AG09309 (cell line): ENCODE data around the gene BTBD2.

ENCODE experiments used
- DNase-seq: peaks from one replicate; pipeline ENCODE4 v3.0.0-alpha.2; 2010; ENCODE audit warnings: low read depth
- H3K4me3 ChIP-seq: 2 replicates; pipeline ENCODE4 v1.5.1; 2011; ENCODE audit warnings: mild to moderate bottlenecking, low read depth, low read length, moderate library complexity; ENCODE audit not compliant: control insufficient read depth
- CTCF ChIP-seq: IDR thresholded peaks from 2 replicates; pipeline ENCODE4 v1.5.1; 2011; ENCODE audit warnings: mild to moderate bottlenecking, low read depth, low read length, inconsistent platforms; ENCODE audit not compliant: insufficient read depth, control insufficient read depth; ENCODE audit errors: missing control alignments

BTBD2 gene

GRCh38 chr19:1957562-1958248 is 57.8 kb downstream of the BTBD2 start:
- no peak for TF ChIP-seq CTCF
- no peak for DNase-seq
- H3K4me3 ChIP-seq: no peak overlapping the region

GRCh38 chr19:1956868-1957492 is 58.5 kb downstream of the BTBD2 start:
- no peak for TF ChIP-seq CTCF
- no peak for DNase-seq

GRCh38 chr19:1956122-1956494 is 59.4 kb downstream of the BTBD2 start:
- H3K4me3 ChIP-seq: no peak overlapping the region
- no peak for TF ChIP-seq CTCF
- DNase-seq: no peak

More at GRCh38 chr19:1956868-1957492, 58.5 kb downstream of the BTBD2 start:
- H3K4me3 ChIP-seq: no peak overlapping the region

GRCh38 chr19:1955171-1956121 is 60.1 kb downstream of the BTBD2 start:
- TF ChIP-seq CTCF: no peak
- no peak for DNase-seq
- no peak overlapping the region for H3K4me3 ChIP-seq

- no peak overlapping the region for H3K4me3 ChIP-seq
- no peak for DNase-seq
- TF ChIP-seq CTCF: no peak
These were observed 61.0 kb downstream of the BTBD2 start for GRCh38 chr19:1954532-1954933.

- no peak for TF ChIP-seq CTCF
- H3K4me3 ChIP-seq: no peak overlapping the region
- DNase-seq: no peak
These were observed 61.9 kb downstream of the BTBD2 start for GRCh38 chr19:1953441-1954094.
